D341Med (cell line): ENCODE data around the gene PGD.
"Not testable (repeated sequence)": the region's sequence is repeated elsewhere in the genome, so short reads cannot be mapped to it uniquely, and the experiment has no call there.

Experiments used
- DNase-seq: peaks from one replicate; pipeline ENCODE4 v3.0.0; 2012; ENCODE audit warnings: low spot score

PGD gene

DNA sequence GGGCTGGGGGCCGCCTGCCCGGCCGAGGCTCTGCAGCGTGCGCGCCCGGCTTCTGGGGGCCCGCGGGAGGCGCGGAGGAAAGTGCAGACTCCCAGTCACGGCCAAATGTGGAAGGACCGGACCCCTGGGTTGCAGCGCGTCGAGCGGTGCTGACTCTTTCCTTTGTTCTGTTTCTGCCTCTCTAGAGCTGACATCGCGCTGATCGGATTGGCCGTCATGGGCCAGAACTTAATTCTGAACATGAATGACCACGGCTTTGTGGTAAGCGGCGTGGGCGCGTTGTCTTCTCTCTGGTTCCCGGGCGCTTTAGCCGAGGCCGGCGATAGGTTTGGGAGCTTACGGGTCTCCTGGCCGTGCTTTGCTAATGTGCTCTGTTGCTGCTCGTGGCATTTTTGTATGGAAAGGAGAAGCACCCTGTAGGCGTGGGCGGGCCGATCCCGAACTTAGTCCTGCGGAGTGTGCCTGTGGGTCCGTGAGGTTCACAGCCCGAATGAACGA is 629 bp downstream of the PGD start:
- DNase-seq = peak; percentile 45

DNA sequence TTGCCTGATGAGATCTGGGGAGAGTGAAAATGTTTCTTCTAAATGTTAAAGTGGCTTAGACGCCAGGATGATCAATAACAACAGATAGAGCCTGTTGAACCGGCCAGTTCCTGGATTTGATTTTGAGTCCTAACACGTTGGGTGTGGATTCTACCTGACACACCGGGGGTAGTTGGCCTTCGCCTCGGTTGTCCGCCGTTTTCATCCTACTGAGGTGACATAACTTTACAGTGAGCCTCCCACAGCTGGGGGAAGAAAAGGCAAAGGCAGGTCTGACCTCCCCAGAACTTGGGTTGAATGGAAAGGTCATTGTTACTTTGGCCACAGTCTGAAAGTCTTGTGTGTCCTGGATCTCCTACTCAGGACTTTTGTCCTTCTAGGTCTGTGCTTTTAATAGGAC is 1.1 kb downstream of the PGD start:
- no peak for DNase-seq

DNA sequence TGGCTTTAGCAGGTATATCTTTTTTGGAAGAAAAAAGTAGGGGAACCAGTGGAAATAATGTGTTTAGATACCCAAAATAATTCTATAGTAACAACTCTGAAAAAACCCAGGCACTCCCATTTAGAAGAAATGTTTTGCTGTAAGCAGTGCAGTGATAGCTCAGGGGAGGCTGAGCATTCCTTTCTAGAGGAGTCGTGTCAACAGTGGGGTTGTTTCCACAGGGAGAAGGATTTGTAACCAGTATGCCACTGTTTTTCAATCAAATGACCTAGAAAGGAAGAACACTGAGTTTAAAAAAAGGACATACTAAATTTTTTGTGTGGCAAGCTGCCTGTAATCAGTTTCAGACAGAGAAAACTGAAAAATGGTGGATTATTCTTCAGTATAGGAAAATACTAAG is 2.4 kb downstream of the PGD start:
- DNase-seq = no peak

DNA sequence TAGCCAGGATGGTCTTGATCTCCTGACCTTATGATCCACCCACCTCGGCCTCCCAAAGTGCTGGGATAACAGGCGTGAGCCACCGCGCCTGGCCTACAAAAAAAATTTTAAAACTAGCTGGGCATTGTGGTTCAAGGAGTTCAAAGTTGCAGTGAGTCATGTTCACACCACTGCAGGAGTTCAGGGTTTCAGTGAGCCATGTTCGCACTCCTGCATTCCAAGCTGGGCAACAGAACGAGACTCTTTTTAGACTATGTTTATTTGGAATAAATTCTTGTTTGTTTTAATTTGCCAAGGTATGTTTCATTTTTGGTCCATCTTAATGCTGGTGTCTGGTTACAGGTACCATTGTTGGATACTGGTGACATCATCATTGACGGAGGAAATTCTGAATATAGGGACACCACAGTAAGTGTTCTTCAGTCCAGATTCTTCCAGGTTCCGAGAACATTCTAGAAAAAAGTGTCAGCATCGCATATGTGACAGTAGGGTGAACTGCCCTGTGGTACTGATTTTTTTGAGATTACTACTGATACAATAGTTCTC is 3.9 kb downstream of the PGD start:
- DNase-seq = no peak

DNA sequence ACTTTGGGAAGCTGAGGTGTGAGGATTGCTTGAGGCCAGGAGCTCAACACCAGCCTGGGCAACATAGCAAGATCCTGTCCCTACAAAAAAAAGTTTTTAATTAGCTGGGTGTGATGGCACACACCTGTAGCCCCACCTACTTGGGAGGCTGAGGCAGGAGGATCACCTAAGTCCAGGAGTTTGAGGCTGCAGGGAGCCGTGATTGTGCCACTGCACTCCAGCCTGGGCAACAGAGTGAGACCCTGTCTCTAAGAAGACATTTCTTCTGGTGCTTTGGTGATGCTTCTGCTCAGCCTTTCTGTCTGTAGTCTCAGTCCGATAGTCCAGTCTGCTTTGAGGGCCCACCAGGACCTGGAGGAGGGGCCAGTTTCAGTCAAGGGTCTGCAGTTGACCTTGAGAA is 8.3 kb downstream of the PGD start:
- DNase-seq = no peak

DNA sequence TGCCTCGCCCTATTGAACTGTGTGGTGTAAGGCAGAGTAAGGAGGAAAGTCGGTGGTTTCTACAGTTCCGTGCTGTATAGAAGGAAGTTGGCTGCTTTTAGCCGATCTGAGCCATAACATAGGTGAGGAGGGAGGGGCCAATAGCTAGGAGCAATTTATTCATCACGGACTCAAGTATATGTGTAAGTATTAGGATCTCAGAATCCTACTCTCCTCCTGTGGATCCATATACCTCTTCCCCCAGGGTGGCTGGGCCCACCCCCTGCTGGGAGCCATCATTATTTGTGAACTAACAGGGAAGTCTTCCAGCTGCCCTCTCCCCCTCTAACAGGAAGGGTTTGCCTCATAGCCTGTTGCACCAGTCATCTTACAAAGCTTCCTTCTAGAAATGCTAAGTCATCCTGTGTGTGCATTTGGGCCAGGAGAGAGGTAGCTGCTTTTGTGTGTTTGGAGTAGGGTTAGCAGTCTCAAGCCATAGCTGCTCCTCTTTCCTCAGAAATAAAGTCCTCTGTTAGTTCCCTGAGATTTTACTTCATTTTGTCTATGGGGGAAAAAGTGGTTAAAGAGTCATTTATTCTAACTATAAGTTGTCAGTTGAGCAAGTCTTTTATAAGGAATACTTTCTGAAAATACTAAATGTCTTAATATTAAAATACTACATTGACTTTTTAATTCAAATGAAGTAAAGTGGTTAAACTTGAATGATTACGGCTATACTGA is 16.5 kb downstream of the PGD start:
- no peak for DNase-seq

DNA sequence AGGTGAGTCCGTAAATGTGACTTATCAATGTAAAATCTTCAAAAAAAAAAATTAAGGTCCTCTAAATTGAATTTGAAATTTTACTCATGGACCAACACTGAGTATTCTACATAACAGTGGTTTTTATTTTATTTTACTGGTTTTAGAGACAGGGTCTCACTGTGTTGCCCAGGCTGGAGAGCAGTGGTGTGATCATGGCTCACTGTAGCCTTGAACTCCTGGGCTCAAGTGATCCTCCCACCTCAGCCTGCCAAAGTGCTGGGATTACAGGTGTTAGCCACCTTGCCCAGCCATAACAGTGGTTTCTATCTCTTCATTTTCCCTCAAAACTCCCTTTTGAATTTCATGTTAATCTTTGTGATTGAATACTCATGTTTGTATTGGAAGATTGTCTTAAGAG is 17.1 kb downstream of the PGD start:
- DNase-seq = not testable (repeated sequence)

DNA sequence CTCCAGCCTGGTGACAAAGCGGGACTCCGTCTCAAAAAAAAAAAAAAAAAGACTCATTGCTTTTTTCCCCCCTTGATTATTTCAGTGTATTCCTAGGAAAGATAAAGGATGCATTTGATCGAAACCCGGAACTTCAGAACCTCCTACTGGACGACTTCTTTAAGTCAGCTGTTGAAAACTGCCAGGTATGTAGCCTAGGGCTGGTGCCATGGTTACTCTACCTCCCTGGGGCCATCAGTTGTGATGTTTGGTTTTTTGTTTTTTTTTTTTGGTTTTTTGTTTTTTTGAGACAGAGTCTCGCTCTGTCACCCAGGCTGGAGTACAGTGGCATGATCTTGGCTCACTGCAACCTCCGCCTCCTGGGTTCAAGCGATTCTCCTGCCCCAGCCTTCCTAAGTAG is 19.9 kb downstream of the PGD start:
- not testable (repeated sequence) for DNase-seq

DNA sequence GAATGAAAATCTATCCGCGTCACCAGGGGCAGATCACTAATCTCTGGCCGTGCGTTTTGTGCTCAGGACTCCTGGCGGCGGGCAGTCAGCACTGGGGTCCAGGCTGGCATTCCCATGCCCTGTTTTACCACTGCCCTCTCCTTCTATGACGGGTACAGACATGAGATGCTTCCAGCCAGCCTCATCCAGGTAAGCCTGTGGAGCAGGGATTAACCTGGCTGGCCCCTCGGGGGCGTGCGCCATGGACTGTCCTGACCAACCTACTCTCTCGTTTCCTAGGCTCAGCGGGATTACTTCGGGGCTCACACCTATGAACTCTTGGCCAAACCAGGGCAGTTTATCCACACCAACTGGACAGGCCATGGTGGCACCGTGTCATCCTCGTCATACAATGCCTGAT is 20.5 kb downstream of the PGD start:
- no peak for DNase-seq

DNA sequence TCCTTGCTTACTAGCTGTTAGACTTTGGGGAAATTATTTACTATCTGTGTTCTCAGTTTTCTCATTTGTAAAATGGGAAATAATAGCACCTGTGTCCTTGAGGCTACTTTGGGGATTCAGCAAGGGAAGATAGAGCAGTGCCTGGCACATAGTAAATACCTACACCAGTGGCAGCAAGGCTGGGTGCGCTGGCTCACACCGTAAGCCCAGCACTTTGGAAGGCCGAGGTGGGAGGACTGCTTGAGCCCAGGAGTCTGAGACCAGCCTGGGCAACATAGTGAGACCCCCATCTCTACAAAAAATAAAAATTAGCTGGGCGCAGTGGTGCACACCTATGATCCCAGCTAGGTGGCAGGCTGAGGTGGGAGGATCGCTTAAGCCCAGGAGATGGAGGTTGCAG is 22.8 kb downstream of the PGD start:
- no peak for DNase-seq

DNA sequence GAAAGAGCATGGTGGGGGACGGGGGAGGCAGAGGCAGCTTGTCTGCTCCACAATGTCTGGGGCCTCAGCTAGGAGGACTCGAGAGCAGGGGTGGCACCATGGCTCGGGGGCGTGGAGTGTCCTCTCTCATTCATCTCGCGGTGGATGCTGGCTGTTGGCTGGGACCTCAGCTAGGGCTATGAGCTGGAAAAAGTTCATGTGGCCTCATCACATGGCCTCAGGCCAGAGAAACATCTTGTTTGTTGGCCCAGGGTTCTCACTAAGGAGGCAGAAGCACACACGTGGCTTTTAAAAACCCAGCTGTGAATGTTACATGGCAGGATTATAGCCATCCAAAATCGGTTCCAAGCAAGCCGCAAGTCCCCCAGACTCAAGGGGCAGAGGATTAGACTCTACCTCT is 25.2 kb downstream of the PGD start:
- no peak for DNase-seq

DNA sequence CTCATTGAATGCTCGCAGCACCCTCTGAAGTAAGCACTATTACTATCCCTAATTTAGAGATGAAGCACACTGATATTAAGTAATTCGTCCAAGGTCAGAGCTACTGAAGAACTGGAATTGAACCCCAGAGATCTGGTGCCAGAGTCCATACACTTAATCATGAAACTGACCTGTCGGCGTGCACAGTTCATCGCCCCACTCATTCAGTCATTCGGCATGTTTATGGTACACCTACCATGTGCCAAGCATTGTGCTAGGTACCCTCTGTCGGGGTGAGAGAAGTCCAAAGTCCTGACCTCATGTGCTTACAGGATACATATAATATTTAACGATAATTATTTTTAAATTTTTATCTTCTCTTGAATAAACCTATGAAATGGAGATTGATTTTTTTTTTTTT is 25.8 kb downstream of the PGD start:
- no peak for DNase-seq

DNA sequence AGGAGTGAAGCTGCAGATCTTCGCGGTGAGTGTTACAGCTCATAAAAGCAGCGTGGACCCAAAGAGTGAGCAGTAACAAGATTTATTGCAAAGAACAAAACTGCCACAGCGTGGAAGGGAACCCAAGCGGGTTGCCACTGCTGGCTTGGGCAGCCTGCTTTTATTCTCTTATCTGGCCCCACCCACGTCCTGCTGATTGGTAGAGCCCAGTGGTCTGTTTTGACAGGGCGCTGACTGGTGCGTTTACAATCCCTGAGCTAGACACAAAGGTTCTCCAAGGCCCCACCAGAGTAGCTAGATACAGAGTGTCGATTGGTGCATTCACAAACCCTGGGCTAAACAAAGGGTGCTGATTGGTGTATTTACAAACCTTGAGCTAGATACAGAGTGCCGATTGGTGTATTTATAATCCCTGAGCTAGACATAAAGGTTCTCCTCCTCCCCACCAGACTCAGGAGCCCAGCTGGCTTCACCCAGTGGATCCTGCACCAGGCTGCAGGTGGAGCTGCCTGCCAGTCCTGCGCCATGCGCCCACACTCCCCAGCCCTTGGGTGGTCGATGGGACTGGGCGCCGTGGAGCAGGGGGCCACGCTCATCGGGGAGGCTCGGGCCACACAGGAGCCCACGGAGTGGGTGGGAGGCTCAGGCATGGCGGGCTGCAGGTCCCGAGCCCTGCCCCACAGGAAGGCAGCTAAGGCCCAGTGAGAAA is 27.1 kb downstream of the PGD start:
- DNase-seq = not testable (repeated sequence)

DNA sequence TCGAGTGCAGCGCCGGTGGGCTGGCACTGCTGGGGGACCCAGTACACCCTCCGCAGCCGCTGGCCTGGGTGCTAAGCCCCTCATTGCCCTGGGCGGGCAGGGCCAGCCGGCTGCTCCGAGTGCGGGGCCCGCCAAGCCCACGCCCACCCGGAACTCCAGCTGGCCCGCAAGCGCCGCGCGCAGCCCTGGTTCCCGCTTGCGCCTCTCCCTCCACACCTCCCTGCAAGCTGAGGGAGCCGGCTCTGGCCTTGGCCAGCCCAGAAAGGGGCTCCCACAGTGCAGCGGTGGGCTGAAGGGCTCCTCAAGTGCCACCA is 27.6 kb downstream of the PGD start:
- DNase-seq = not testable (repeated sequence)

DNA sequence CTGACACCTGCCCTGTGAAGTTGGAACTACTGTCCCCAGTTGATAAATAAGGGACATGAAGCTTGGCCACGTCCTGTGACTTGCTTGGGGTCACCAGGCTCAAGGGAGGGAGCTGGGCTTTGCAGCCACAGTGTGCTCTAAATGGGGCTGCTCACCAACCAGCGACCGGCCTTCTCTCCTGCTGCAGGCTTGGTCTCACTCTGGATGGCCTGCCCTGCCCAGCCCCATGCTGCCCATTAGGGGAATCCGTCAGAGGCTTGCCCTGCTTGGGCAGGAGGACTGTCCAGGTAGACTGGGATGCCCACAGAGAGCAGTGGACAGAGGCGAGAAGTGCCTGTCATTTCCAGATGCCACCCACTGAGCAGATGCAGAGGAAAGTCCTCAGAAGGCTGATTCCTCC is 30.1 kb downstream of the PGD start:
- no peak for DNase-seq

DNA sequence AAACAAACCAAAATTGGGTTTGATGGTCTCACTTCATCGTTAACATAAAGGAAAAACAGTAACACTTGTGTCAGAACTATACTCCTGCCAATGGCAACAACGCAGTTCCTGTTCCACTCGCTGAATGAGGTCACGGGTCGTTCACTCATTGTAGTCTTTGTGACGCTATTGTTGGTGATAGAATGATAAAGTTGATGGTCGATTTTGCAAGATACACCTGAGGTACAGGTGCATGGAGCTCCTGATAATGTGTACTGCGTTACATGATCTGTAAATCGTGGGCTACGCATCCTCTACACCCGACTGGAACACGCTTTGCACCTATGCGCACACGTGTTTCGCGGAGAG is 31.0 kb downstream of the PGD start:
- no peak for DNase-seq

DNA sequence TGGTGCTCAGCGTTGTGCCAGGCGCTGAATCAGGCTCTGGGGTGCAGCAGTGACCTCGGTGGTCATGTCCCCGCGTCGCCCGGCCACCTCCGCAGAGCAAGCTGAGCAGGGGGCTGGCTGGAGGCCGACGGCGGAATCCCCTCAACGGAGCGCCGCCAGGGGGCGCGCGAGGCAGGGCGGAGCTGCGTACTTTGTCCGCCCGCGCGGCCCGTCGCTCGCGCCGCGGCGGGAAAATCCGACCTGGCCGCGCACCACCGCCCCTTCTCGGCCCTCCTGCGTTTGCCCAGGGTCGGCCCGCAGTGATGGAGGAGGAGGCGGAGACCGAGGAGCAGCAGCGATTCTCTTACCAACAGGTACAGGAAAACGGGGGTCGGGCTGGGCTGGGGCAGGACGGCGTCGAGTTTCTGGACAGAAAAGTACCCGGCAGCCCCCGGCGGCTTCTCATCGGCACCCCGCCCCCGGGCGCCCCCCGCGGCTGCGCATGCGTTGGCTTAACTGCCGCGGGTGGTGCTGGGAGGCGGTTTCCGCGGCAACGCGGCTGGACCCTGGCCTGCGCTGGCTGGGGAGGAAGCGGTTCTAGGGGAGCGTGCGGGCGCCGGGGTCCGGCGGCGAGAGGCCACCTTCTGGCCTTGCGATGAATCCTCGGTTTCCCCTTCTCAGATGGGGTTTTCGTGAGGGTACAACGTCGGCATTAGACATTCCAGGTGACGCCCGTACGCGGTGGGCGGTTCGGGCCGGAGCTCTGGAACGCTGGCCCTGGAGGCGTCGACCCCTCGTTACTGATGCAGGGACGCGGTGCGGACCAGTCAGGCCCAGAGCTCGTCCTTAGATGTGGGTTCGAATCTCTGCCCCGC is 31.6 kb downstream of the PGD start, which contains the start of gene CENPS:
CENPS (plus strand) TSS at position 218 of the 854 bp plus-strand sequence; CDS start at position 303, 85 bp downstream.
- peak; percentile 99 for DNase-seq

DNA sequence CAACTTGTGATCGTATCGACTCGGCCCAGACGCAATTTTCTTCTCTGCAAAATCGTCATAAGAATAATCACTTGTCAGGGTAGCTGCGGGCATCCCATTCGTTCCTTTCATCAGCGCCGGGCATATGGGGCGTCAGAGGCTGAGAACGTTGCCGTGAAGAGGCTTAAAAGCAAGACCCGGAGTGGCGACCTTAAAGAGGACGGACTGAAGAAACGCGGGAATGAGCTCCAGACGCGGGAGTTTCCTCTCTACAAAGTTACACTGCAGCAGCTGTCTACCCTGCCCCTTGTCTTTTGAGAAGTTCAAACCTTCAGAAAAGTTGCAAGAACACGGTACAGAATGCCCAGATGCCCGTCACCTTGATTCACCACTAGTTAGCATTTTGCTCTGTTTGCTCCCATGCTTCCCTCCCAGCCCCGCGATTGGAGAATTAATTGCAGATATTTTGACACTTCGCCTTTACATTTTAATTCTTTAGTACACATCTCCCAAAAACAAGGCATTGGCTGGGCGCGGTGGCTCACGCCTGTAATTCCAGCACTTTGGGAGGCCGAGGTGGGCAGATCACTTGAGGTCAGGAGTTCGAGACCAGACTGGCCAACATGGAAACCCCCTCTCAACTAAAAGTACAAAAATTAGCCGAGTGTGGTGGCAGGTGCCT is 32.3 kb downstream of the PGD start:
- DNase-seq = no peak

DNA sequence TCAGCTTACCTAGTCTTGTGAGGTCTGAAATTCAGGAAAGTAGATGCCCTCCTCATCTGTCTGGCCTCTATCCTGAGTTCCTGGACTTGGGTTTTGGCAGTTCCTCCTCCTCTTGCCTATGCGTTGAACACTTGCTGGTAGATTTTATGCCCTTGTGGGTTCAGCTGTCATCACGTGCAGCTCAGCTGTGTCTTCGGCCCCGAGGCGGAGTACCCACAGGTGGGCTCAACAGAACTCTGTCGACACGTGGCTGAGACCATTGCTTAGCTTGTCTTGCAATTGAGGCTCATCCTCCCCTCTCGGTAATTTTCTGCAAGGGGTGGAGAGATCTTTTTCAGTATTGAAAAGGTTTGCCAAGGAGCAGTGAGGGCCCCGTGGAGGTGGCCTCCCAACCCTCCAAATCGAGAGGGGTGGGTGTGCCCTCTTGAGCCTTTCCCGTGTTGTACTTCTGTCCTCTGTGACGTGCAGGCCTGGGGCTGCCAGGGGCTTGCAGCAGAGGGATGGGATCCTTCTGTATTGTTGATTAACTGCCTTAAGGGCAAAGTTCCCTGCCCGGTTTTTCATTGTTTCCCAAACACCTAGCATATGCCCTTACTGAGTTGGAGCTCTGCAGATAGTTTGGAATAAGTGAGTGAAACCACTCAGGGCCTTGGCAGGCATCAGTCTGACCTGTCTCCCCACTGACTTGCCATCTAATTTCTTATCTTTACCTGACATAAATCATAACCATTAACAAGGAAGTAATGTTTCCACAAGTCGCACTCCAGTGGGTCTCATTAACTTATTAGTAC is 34.2 kb downstream of the PGD start:
- no peak for DNase-seq

DNA sequence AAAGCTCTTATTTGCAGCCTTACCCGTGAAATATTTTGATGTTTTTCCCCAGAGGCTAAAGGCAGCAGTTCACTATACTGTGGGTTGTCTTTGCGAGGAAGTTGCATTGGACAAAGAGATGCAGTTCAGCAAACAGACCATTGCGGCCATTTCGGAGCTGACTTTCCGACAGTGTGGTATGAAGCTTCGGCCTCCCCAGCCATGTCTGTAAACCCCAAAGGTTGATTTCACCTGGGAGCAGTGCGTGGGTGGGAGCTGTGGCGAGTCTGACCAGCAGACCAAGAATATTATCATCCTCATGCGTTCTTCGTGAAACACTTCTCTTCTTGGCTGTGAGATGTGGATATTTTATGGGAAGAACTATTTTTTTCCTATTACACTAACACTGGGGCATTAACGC is 34.9 kb downstream of the PGD start:
- no peak for DNase-seq

DNA sequence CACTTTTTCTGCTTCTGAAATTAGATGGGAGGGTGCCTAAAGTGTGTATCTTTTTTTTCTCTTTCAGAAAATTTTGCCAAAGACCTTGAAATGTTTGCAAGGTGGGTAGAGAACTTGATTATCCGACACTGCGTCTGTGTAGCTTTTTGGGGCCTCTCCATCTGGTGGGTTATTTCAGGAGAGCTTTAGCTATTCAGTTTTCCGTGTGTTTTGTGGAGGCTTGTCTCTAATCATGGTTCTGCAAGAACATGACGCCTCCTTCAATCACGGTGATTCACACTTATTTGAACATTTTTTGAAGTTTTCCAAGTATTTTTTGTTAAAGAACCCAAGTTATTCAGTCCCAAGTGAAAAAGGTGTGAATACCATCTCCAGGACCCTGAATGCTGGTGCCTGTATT is 35.7 kb downstream of the PGD start:
- DNase-seq = no peak
